GM18505 (cell line): Measurements from ENCODE around the gene TFAM.
A peak's percentile ranks its signal among the peaks of the same experiment; 100 is the strongest.

Source experiments
- ATAC-seq: cut with Tn5 transposase; IDR thresholded peaks from one replicate; pipeline ENCODE4 v1.9.1; 2021; ENCODE audit not compliant: unreplicated experiment
- POLR2A ChIP-seq: IDR thresholded peaks from 4 replicates; pipeline ENCODE4 v1.6.1; 2011; ENCODE audit warnings: borderline replicate concordance; ENCODE audit not compliant: insufficient read depth, insufficient read length; ENCODE audit errors: extremely low read depth

TFAM gene

DNA sequence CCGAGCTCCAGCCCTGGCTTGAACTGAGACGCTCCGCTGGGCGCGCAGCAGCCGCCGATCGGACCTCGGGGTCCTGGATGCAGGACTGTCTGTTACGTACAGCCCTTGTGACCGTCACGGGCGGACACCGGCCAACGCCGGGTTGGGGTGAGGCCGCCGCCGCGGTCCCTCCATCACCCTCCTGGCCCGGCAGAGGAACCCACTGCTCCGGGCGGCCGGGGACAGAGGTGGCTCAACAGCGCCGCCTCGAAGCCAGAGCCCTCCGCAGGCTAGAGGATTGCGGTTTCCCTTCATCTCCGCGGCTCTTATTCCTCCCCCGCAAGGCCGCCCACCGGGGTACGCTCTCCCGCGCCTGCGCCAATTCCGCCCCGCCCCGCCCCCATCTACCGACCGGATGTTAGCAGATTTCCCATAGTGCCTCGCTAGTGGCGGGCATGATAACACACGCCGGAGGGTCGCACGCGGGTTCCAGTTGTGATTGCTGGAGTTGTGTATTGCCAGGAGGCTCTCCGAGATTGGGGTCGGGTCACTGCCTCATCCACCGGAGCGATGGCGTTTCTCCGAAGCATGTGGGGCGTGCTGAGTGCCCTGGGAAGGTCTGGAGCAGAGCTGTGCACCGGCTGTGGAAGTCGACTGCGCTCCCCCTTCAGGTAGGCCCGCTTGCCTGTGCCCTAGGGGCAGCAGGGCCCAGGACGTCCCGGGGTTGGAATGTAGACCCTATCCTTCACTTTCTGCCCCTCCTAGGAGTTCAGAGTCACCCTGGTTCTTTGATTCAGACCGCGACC lies at the start of gene TFAM:
TSS of gene TFAM (plus strand) at position 412 of the 785 bp plus-strand sequence. CDS start at position 550, 138 bp downstream.
- peak; percentile 90 for ATAC-seq
- peak; percentile 96 for TF ChIP-seq POLR2A

DNA sequence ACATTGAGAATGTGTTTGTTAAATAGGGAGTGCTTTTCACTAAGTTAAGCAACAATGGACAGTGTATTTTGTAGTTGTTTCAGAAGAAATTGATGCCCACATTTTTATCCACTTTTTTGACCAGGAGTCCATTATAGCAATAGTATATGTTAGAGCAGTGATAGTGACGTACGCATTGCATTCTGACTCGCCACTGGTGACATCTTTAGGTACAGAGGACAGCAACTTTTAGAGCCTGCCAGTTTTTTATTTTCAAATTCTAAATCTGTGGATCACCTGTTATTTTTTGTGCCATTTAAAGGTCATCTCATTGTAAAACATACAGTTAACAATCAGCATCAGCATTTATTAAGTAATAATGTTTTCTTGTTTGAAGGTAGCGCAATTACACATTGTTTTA lies 49.0 kb upstream of the TFAM start:
- no peak for TF ChIP-seq POLR2A
- ATAC-seq: no peak

DNA sequence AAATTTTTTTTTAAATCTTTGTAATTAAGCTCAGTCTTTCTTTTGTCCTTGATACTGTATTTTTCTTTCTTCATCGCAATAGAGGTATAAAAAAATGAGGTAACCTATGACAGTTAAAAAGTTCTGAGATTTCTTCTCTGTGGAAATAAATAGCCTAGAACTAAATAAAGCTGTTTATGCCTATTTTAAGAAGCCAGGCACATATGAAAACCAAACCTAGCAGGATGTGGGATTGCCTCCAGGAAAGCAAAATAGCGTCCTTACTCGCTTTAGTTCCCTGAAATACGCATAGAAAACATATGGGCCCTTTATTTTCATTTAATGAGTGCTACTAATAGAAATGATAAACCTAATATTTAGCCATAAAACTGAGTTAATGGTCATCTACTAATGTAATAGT lies 43.8 kb upstream of the TFAM start:
- no peak for TF ChIP-seq POLR2A
- no peak for ATAC-seq

DNA sequence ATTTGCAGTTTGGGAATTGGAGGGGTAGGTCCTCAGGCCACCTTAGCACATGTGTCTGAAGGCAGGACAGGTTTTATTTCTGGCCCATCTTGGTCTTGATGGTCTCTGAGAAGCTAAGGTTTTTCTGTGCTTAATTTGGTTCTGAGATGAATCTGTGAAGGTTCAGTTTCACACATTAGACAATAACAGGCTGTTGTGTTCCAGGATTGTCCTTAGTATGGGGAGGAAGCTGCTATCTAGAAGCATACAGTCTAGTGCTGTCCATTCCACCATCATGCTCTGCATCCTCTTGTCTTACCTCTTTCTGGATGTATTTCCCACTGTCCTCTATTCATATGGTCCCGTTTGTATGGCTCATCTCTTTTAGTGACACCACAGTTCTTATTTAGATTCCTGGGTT lies 43.3 kb upstream of the TFAM start:
- peak; percentile 53 for ATAC-seq
- no peak for TF ChIP-seq POLR2A

DNA sequence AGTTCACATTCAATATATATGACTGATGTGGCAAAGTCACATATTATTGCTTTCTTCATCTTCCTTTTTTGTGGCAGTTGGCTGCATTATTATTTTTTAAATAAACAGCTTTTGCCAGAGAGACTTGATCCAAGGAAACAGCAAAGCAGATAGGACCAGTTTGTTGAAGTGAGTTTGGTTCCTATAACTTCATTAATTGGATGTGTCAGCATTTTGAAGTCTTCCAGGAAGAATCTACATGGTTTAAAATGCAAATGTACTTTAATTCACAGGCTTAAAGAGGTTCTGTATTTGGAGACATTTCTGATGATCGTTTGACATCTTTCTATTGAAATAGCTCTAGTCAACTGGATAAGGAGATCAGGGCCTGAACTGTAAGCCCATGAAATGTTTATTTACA lies 37.2 kb upstream of the TFAM start:
- no peak for ATAC-seq
- TF ChIP-seq POLR2A: no peak

DNA sequence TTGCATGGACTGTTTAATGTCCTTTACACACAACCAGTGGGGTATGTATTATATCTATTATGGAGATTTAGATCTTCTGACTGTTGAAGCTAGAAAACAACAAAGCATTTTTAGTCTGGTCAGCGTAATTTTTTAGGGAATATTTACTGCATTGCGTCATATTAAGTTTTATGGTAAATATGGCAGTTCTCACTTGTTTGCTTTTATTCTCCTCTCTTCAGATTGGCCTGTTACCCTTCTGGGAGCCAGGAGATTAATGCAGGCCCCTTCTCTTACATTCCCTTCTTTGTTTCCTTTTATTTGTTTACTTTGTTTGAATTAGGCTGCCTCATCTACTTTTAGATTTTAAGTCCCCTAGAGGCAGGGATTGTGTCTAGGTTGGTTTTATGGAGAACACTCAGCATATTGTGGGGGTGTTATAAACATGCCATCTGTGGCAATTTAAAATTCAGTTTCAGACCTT lies 36.6 kb upstream of the TFAM start:
- no peak for ATAC-seq
- no peak for TF ChIP-seq POLR2A

DNA sequence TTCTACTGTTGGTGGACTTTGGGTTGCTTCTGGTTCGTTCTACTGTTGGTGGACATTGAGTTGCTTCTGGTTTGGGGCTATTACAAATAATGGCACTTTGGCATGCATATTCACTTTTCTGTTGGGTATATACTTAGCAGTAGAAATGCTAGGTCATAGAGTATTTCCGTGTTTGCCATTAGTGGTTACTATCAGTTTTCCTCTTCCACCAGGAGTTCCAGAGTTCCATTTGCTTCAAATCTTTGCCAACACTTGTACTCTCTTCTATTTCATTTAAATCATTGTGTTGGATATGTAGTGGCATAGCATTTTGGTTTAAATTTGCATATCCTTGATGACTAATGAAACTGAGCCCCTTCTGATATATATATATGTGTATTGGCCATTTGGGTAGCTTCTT lies 35.2 kb upstream of the TFAM start:
- no peak for TF ChIP-seq POLR2A
- no peak for ATAC-seq

DNA sequence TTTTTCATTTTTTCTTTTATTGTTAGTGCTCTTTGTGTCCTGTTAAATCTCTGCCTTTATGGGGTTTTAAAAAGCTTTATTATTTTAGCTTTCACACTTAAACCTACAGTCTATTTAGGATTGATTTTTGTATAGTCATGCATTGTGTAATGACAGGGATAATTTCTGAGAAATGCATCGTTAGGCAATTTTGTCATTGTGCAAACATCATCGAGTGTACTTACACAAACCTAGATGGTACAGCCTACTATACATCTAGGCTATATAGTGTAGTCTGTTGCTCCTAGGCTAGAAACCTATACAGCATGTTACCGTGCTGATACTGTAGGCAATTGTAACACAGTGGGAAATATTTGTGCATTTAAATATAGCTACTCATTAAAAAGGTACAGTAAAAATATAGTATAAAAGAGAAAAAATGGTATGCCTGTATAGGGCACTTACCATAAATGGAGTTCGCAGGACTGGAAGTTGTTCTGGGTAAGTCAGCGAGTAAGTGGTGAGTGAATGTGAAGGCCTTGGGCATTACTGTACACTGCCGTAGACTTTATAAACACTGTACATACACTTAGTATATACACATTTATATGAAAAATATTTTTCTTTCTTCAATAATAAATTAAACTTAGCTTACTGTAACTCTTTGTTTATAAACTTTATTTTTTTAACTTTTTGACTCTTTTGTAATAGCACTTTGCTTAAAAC lies 34.4 kb upstream of the TFAM start:
- no peak for TF ChIP-seq POLR2A
- no peak for ATAC-seq

DNA sequence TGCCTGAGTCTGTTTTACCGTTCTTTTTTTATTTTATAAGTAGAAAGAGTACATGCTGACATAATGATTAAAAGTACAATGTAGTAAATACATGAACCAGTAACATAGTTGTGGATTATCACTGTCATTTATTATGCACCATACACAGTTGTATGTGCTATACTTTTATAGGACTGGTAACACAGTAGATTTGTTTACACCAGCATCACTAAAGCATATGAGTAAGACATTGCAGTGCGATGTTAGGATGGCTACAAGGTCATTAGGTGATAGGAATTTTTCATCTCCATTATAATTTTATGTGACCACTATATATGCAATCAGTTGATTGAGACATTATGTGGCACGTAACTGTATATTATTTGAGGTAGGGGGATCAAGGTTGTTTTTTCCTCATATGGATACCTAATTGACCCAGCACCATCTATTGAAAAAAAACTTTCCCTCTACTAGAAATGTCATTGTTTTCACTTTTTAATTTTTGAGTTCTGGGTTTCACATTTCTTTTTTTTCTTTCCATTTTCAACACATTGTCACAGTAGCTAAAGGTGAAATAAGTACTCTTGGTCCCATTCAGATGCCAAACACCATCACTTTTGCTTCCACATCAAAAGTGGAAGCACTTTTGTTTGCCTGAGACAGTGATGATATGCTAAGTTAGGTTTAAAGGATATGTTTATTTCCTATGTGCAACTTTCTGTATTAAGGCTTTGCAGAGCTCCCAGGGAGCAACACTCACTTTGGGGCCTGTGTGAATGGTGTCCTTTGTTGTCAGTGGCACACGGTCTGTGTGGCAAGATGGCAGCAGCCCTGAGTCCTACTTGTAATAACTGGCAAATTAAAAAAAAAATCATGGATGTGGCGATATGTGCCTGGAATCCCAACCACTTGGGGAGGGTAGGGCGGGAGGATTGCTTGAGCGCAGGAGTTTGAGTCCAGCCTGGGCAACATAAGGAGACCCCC lies 33.3 kb upstream of the TFAM start:
- no peak for ATAC-seq
- TF ChIP-seq POLR2A: no peak

DNA sequence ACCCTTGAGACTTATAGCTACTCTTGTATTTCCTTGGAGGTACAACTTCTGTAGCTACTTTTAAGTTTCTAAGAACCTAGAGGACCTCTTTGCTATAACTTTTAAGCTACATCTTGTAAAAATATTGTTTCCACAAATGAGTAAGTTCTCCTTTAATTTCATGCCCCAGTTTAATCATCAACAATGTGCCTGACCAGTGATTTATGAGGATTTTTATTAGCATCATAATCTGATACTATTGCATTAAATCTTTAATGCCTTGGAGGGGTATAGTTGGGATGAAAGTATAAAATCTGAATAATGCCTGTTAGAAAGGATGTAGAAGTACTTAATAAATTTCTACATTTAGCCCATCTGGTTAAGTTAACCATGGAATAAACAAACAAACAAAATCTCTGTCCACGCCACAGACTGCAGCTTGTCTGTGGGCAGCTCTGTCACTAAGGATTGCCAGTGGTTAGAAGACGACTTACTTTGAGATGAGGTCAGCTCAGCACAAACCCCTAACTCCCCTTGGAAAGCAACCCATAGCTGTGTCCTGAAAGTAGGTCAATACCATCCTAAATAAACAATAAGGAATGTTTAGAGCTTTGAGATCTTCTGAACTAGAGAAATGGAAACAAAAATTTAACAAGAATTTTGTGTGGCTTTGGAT lies 32.1 kb upstream of the TFAM start:
- no peak for TF ChIP-seq POLR2A
- ATAC-seq: no peak

DNA sequence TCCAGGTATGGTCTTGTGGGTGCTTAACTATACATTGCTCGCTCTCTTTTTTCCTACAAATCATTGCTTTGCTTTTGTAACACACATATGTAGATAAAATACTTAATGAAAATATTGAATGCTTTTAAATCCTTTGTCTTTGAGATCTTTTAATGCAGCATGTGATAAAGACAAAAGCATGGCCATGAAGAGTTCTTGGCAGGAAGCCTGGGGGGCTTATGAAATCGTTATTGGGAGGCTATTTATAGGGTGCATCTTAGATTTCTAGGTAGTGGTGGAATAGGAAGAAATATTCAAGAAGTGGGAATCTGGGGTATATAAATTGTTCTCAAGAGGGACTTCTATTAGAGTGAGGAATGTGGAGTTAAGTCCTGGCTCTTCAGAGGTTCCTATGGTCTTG lies 28.5 kb upstream of the TFAM start:
- TF ChIP-seq POLR2A: no peak
- no peak for ATAC-seq

DNA sequence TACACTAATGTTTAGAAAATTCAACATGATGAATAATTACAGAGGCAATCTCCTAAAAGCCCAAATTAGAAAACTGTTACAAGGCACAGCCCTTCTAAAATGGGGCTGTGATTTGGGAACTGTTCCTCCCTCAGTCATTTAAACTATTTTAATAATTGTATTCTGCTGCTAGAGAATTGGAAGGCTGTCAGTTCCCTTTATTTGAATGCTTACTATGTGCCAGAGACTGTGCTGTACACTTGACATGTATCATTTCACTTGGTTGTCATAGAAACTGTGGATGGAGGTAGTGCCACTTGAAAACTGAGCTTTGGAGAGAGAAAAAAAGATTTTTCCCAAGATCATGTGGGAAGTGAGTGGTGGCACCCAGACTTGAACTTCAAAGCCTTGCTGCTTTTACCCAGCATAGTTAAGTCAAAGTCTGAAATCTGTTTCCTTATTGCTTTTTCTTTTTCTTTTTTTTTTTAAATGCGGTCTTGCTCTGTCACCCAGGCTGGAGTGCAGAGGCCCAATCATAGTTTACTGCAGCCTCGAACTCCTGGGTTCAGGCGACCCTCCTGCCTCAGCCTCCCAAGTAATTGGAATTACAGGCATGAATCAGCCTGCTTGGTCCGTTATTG lies 26.8 kb upstream of the TFAM start:
- TF ChIP-seq POLR2A: no peak
- ATAC-seq: no peak
